Osteoblast (primary cell): ENCODE results near the gene ATRIP. TPM values are rescaled to one million over a fixed set of nuclear protein-coding genes. Genes with fewer than 3 reads are reported as not detected.

Experiments used
- DNase-seq: peaks from one replicate; pipeline ENCODE4 v3.0.0; 2011; ENCODE audit warnings: low spot score, mixed read lengths; ENCODE audit not compliant: insufficient read length; ENCODE audit errors: missing footprints
- H2AFZ ChIP-seq: 2 replicates; pipeline ENCODE4 v1.6.0; 2011; ENCODE audit warnings: mild to moderate bottlenecking, low read length
- H3K27ac ChIP-seq: 2 replicates; pipeline ENCODE4 v1.5.1; 2011; ENCODE audit warnings: mild to moderate bottlenecking, low read depth, low read length, moderate library complexity
- H3K27me3 ChIP-seq: 2 replicates; pipeline ENCODE4 v1.6.0; 2012; ENCODE audit warnings: mild to moderate bottlenecking, control low read depth, inconsistent platforms, low read length, moderate library complexity; ENCODE audit not compliant: insufficient read depth
- H3K36me3 ChIP-seq: 2 replicates; pipeline ENCODE4 v1.5.1; 2011; ENCODE audit warnings: mild to moderate bottlenecking, low read length, control low read depth, moderate library complexity; ENCODE audit not compliant: insufficient read depth
- H3K4me1 ChIP-seq: 2 replicates; pipeline ENCODE4 v1.5.1; 2011; ENCODE audit warnings: mild to moderate bottlenecking, low read length, control low read depth, moderate library complexity; ENCODE audit not compliant: insufficient read depth
- H3K4me2 ChIP-seq: 2 replicates; pipeline ENCODE4 v1.6.0; 2011; ENCODE audit warnings: mild to moderate bottlenecking, low read length; ENCODE audit not compliant: insufficient read depth
- H3K4me3 ChIP-seq: fragments of 200-600 bp; sonication (generic); 3 replicates; pipeline ENCODE4 v1.5.1; 2012; ENCODE audit warnings: mild to moderate bottlenecking, low read length, inconsistent platforms; ENCODE audit not compliant: insufficient read depth
- H3K79me2 ChIP-seq: 2 replicates; pipeline ENCODE4 v1.6.0; 2012; ENCODE audit warnings: mild to moderate bottlenecking, low read length, control low read depth, inconsistent platforms; ENCODE audit not compliant: insufficient read depth
- H3K9me3 ChIP-seq: 2 replicates; pipeline ENCODE4 v1.5.1; 2011; ENCODE audit warnings: low read depth, low read length, control low read depth
- H4K20me1 ChIP-seq: 2 replicates; pipeline ENCODE4 v1.6.0; 2012; ENCODE audit warnings: mild to moderate bottlenecking, low read length, control low read depth; ENCODE audit not compliant: insufficient read depth
- CTCF ChIP-seq: IDR thresholded peaks from 2 replicates; pipeline ENCODE4 v1.5.1; 2011; ENCODE audit warnings: mild to moderate bottlenecking, low read depth, low read length, moderate library complexity; ENCODE audit errors: extremely low read depth
- total RNA-seq: library from RNA; depleted of rRNA; stranded (reverse); fragments of >200 nt; gene quantifications from 2 replicates; pipeline ENCODE4 v1.2.3, GENCODE V29; 2012

ATRIP gene
- total RNA-seq, 1 donor: 5.1 TPM

- Histone ChIP-seq H4K20me1 (no peaks in the 10 kb centered on the region), H3K4me1 (no peaks in the 10 kb centered on the region), H3K27ac (no peak overlapping the region), H3K36me3 (no peaks in the 10 kb centered on the region), H3K4me2 (no peak overlapping the region), H3K79me2 (no peaks in the 10 kb centered on the region), H2AFZ (no peak overlapping the region), H3K9me3 (no peaks in the 10 kb centered on the region), H3K27me3 (no peaks in the 10 kb centered on the region), H3K4me3 (no peak overlapping the region)
- no peak for TF ChIP-seq CTCF
- DNase-seq: peak; percentile 77
These were observed 30.0 kb upstream of the ATRIP start for GRCh38 chr3:48416546-48416945.

- Histone ChIP-seq H3K27me3 (no peaks in the 10 kb centered on the region), H3K36me3 (no peaks in the 10 kb centered on the region), H2AFZ (no peak overlapping the region), H3K9me3 (no peaks in the 10 kb centered on the region), H3K79me2 (no peaks in the 10 kb centered on the region), H4K20me1 (no peaks in the 10 kb centered on the region), H3K27ac (no peak overlapping the region), H3K4me2 (no peak overlapping the region), H3K4me1 (no peaks in the 10 kb centered on the region), H3K4me3 (no peak overlapping the region)
- peak; percentile 83 for DNase-seq
- no peak for TF ChIP-seq CTCF
These were observed 28.9 kb upstream of the ATRIP start for GRCh38 chr3:48417529-48418108.

GRCh38 chr3:48418140-48418539 lies 28.4 kb upstream of the ATRIP start:
- Histone ChIP-seq H2AFZ (no peak overlapping the region), H3K79me2 (no peaks in the 10 kb centered on the region)

GRCh38 chr3:48418651-48419050 lies 27.9 kb upstream of the ATRIP start:
- Histone ChIP-seq H2AFZ (no peak overlapping the region), H3K4me2 (no peak overlapping the region), H3K79me2 (no peaks in the 10 kb centered on the region), H4K20me1 (peaks cover 4% of the 10 kb centered on the region), H3K9me3 (no peaks in the 10 kb centered on the region), H3K4me3 (no peak overlapping the region), H3K4me1 (no peaks in the 10 kb centered on the region), H3K27me3 (no peaks in the 10 kb centered on the region), H3K36me3 (no peaks in the 10 kb centered on the region), H3K27ac (no peak overlapping the region)
- peak; percentile 68 for DNase-seq
- no peak for TF ChIP-seq CTCF

More at GRCh38 chr3:48418140-48418539, 28.4 kb upstream of the ATRIP start:
- TF ChIP-seq CTCF: no peak
- Histone ChIP-seq H3K27ac (no peak overlapping the region), H3K9me3 (no peaks in the 10 kb centered on the region), H4K20me1 (peaks cover 1% of the 10 kb centered on the region), H3K4me2 (no peak overlapping the region), H3K36me3 (no peaks in the 10 kb centered on the region), H3K4me3 (no peak overlapping the region), H3K4me1 (no peaks in the 10 kb centered on the region), H3K27me3 (no peaks in the 10 kb centered on the region)
- peak; percentile 81 for DNase-seq
